Muscle of leg (tissue), 11 donors: ENCODE measurements around the gene CARD18. TPM values are rescaled to one million over a fixed set of nuclear protein-coding genes. Genes with fewer than 3 reads are reported as not detected.

Experiments used
- DNase-seq: peaks from one replicate; pipeline ENCODE4 v3.0.0; 2013
- H3K27ac ChIP-seq: one replicate; pipeline ENCODE4 v1.5.1; 2013; ENCODE audit warnings: mild to moderate bottlenecking, low read length, control low read depth
- H3K27me3 ChIP-seq: one replicate; pipeline ENCODE4 v1.6.1; 2013; ENCODE audit warnings: low read length; ENCODE audit not compliant: control insufficient read depth, insufficient read depth
- H3K36me3 ChIP-seq: one replicate; pipeline ENCODE4 v1.6.1; 2013; ENCODE audit warnings: low read length; ENCODE audit not compliant: control insufficient read depth, insufficient read depth
- H3K4me1 ChIP-seq: one replicate; pipeline ENCODE4 v1.6.1; 2013; ENCODE audit warnings: low read length; ENCODE audit not compliant: control insufficient read depth, insufficient read depth
- H3K4me3 ChIP-seq: one replicate; pipeline ENCODE4 v1.5.1; 2013; ENCODE audit warnings: low read length, control low read depth
- H3K9me3 ChIP-seq: replicated peaks from 2 replicates; pipeline ENCODE4 v1.6.1; 2013; ENCODE audit warnings: low read depth, low read length; ENCODE audit not compliant: control insufficient read depth
- WGBS: methylation state at CpG from one replicate; pipeline ENCODE4 v1.1.5; 2013; ENCODE audit warnings: missing lambda C conversion rate; ENCODE audit not compliant: insufficient coverage; 5-methylcytosine and 5-hydroxymethylcytosine counted together
- polyA plus RNA-seq, 8 donors: library from polyadenylated mRNA; unstranded; fragments of 120-200 nt; gene quantifications; one replicate each; pipeline versions ENCODE4 v1.2.1 to v1.2.3, GENCODE V29; 2013; ENCODE audit warnings: inconsistent platforms in 1 of 8, low replicate concordance in 1 of 8; ENCODE audit not compliant: insufficient read length in 8 of 8, insufficient read depth in 1 of 8
- total RNA-seq: library from RNA; stranded (reverse); fragments of 120-200 nt; gene quantifications from one replicate; pipeline ENCODE4 v1.2.4, GENCODE V29; 2013

CARD18 gene
- total and polyA plus RNA-seq, 9 donors = 0.13 to 0.43 TPM; not detected in 7

GRCh38 chr11:105142167-105142566, 2.6 kb upstream of the CARD18 start:
- no CpG with 5 or more reads among the region's 1 CpG for WGBS
- no peaks in the 10 kb centered on the region for H3K9me3 ChIP-seq

GRCh38 chr11:105137286-105137685, 2.3 kb downstream of the CARD18 start:
- Histone ChIP-seq H3K9me3 (no peaks in the 10 kb centered on the region), H3K36me3 (no peaks in the 10 kb centered on the region), H3K27me3 (no peaks in the 10 kb centered on the region), H3K4me1 (no peaks in the 10 kb centered on the region), H3K27ac (no peak overlapping the region), H3K4me3 (no peak overlapping the region)
- DNase-seq = no peak
- WGBS = no CpG with 5 or more reads among the region's 1 CpG

More at GRCh38 chr11:105142167-105142566, 2.6 kb upstream of the CARD18 start:
- Histone ChIP-seq H3K4me1 (no peaks in the 10 kb centered on the region), H3K36me3 (no peaks in the 10 kb centered on the region), H3K4me3 (no peak overlapping the region), H3K27me3 (no peaks in the 10 kb centered on the region), H3K27ac (peak overlapping the region; percentile 42)
- peak; percentile 13 for DNase-seq

- Histone ChIP-seq H3K27ac (no peak overlapping the region), H3K4me1 (no peaks in the 10 kb centered on the region), H3K27me3 (no peaks in the 10 kb centered on the region), H3K36me3 (no peaks in the 10 kb centered on the region), H3K4me3 (no peak overlapping the region), H3K9me3 (no peaks in the 10 kb centered on the region)
- WGBS = 20% methylated on average over 2 of the region's 4 CpGs
- no peak for DNase-seq
Measured at GRCh38 chr11:105135883-105136282, 3.7 kb downstream of the CARD18 start.

GRCh38 chr11:105132716-105133511, 6.7 kb downstream of the CARD18 start:
- no peak overlapping the region for H3K27ac ChIP-seq
- DNase-seq = no peak
- H3K4me1 ChIP-seq = no peaks in the 10 kb centered on the region
- H3K27me3 ChIP-seq = no peaks in the 10 kb centered on the region
- H3K36me3 ChIP-seq = no peaks in the 10 kb centered on the region
- no CpG with 5 or more reads among the region's 8 CpGs for WGBS
- no peak overlapping the region for H3K4me3 ChIP-seq
- no peaks in the 10 kb centered on the region for H3K9me3 ChIP-seq

GRCh38 chr11:105130189-105130813, 9.3 kb downstream of the CARD18 start:
- DNase-seq = no peak
- WGBS = 62% methylated on average over 3 of the region's 3 CpGs

GRCh38 chr11:105124756-105125155, 14.8 kb downstream of the CARD18 start:
- no peaks in the 10 kb centered on the region for H3K9me3 ChIP-seq
- H3K27ac ChIP-seq = no peak overlapping the region
- H3K36me3 ChIP-seq = no peaks in the 10 kb centered on the region
- no peak for DNase-seq
- no peaks in the 10 kb centered on the region for H3K4me1 ChIP-seq
- H3K27me3 ChIP-seq = no peaks in the 10 kb centered on the region
- no peak overlapping the region for H3K4me3 ChIP-seq
- 50% methylated on average over 1 of the region's 2 CpGs for WGBS

More at GRCh38 chr11:105130189-105130813, 9.3 kb downstream of the CARD18 start:
- Histone ChIP-seq H3K4me3 (no peak overlapping the region), H3K9me3 (no peaks in the 10 kb centered on the region), H3K36me3 (no peaks in the 10 kb centered on the region), H3K27me3 (no peaks in the 10 kb centered on the region), H3K27ac (no peak overlapping the region), H3K4me1 (no peaks in the 10 kb centered on the region)

- H3K4me3 ChIP-seq = no peak overlapping the region
- H3K27me3 ChIP-seq = no peaks in the 10 kb centered on the region
- no peak overlapping the region for H3K27ac ChIP-seq
- no peak for DNase-seq
- H3K9me3 ChIP-seq = no peaks in the 10 kb centered on the region
- 89% methylated on average over 12 of the region's 13 CpGs for WGBS
- H3K4me1 ChIP-seq = no peaks in the 10 kb centered on the region
- H3K36me3 ChIP-seq = no peaks in the 10 kb centered on the region
Measured at GRCh38 chr11:105111145-105111944, 28.2 kb downstream of the CARD18 start.

GRCh38 chr11:105110688-105111030, 28.9 kb downstream of the CARD18 start:
- H3K36me3 ChIP-seq = no peaks in the 10 kb centered on the region
- no peak overlapping the region for H3K4me3 ChIP-seq
- H3K27ac ChIP-seq = peak overlapping the region; percentile 38
- no peaks in the 10 kb centered on the region for H3K9me3 ChIP-seq
- no peaks in the 10 kb centered on the region for H3K27me3 ChIP-seq
- H3K4me1 ChIP-seq = no peaks in the 10 kb centered on the region
- 33% methylated on average over 1 of the region's 2 CpGs for WGBS
- no peak for DNase-seq

- WGBS = 25% methylated on average over 1 of the region's 8 CpGs
- Histone ChIP-seq H3K27ac (peak overlapping the region; percentile 60), H3K36me3 (no peaks in the 10 kb centered on the region), H3K4me1 (no peaks in the 10 kb centered on the region), H3K9me3 (no peaks in the 10 kb centered on the region), H3K4me3 (no peak overlapping the region), H3K27me3 (no peaks in the 10 kb centered on the region)
- DNase-seq = peak; percentile 47
Measured at GRCh38 chr11:105109855-105110687, 29.5 kb downstream of the CARD18 start.
